H1 (cell line): ENCODE measurements around the gene GNS. TPM values are rescaled to one million over a fixed set of nuclear protein-coding genes. Genes with fewer than 3 reads are reported as not detected.

Source experiments
- CTCF ChIA-PET: fragments of 300-600 bp; sonication (Branson Sonifier 250); formaldehyde crosslinking; loops from one replicate; lab custom pipeline; 2021; ENCODE audit not compliant: partially characterized antibody; lab: Charles Lee
- POLR2A ChIA-PET: fragments of 300-600 bp; sonication (Branson Sonifier 250); formaldehyde crosslinking; loops from one replicate; lab custom pipeline; 2021; ENCODE audit warnings: inconsistent platforms; ENCODE audit not compliant: partially characterized antibody; lab: Charles Lee
- DNase-seq, 2 experiments: peaks; one replicate each; pipeline versions ENCODE4 v3.0.0 to v3.0.0-alpha.2; 2010 to 2022; ENCODE audit warnings: low spot score in 2 of 2, low read depth in 1 of 2, mixed read lengths in 1 of 2
- FAIRE-seq: peaks from 2 replicates; lab custom pipeline; 2011; peaks lifted over from hg19 to GRCh38; lab: Jason Lieb, UNC
- H2AFZ ChIP-seq: 2 replicates; pipeline ENCODE4 v1.8.1; 2012; ENCODE audit warnings: low read length, inconsistent platforms
- H2AK5ac ChIP-seq: 2 replicates; pipeline ENCODE4 v1.6.1; 2013; ENCODE audit warnings: low read depth, low read length
- H2BK120ac ChIP-seq: replicated peaks from 2 replicates; pipeline ENCODE3; 2013; ENCODE audit warnings: low read depth, low read length, inconsistent platforms
- H2BK12ac ChIP-seq: 2 replicates; pipeline ENCODE4 v1.6.1; 2013; ENCODE audit warnings: low read depth, low read length
- H2BK15ac ChIP-seq: 2 replicates; pipeline ENCODE4 v1.6.1; 2013; ENCODE audit warnings: low read length
- H2BK20ac ChIP-seq: 2 replicates; pipeline ENCODE4 v1.6.1; 2013; ENCODE audit warnings: low read length
- H2BK5ac ChIP-seq: 2 replicates; pipeline ENCODE4 v1.6.1; 2013; ENCODE audit warnings: low read depth, low read length
- H3K14ac ChIP-seq: 2 replicates; pipeline ENCODE4 v1.6.1; 2013; ENCODE audit warnings: inconsistent platforms; ENCODE audit not compliant: insufficient read length
- H3K18ac ChIP-seq: 2 replicates; pipeline ENCODE4 v1.6.1; 2013; ENCODE audit warnings: low read length; ENCODE audit errors: extremely low read depth
- H3K23ac ChIP-seq: 2 replicates; pipeline ENCODE4 v1.6.1; 2013; ENCODE audit warnings: inconsistent platforms; ENCODE audit not compliant: insufficient read length
- H3K23me2 ChIP-seq: 2 replicates; pipeline ENCODE4 v1.6.1; 2013; ENCODE audit warnings: low read depth, low read length
- H3K27ac ChIP-seq: 2 replicates; pipeline ENCODE4 v1.6.1; 2011; ENCODE audit warnings: low read depth, low read length, inconsistent platforms
- H3K27me3 ChIP-seq, 4 experiments: replicated peaks in 1 of 4; 1 replicate in 1 of 4; 2 replicates in 3 of 4; pipeline versions ENCODE4 v1.6.1 to v1.8.1; 2011 to 2013; ENCODE audit warnings: low read length in 3 of 4, mild to moderate bottlenecking in 3 of 4, inconsistent platforms in 2 of 4, mixed read lengths in 2 of 4, moderate library complexity in 1 of 4; ENCODE audit not compliant: control insufficient read depth in 3 of 4, insufficient read depth in 3 of 4; ENCODE audit errors: extremely low read depth in 1 of 4
- H3K36me3 ChIP-seq, 4 experiments: 2 replicates each; pipeline versions ENCODE4 v1.6.1 to v1.8.1; 2011 to 2013; ENCODE audit warnings: mild to moderate bottlenecking in 4 of 4, low read length in 3 of 4, moderate library complexity in 2 of 4, control low read depth in 1 of 4, inconsistent platforms in 1 of 4; ENCODE audit not compliant: insufficient read depth in 4 of 4, control insufficient read depth in 2 of 4
- H3K4ac ChIP-seq: replicated peaks from 2 replicates; pipeline ENCODE3; 2013; ENCODE audit warnings: low read length, low read depth, mixed read lengths, inconsistent platforms; ENCODE audit not compliant: insufficient read length
- H3K4me1 ChIP-seq, 4 experiments: replicated peaks in 1 of 4; 1 replicate in 1 of 4; 2 replicates in 3 of 4; pipeline versions ENCODE4 v1.6.1 to v1.8.1; 2011 to 2013; ENCODE audit warnings: low read length in 3 of 4, inconsistent platforms in 2 of 4, mixed read lengths in 1 of 4; ENCODE audit not compliant: insufficient read depth in 4 of 4, control insufficient read depth in 3 of 4
- H3K4me2 ChIP-seq, 2 experiments: 2 replicates each; pipeline versions ENCODE4 v1.6.1 to v1.8.1; 2011 to 2013; ENCODE audit warnings: low read depth in 2 of 2, low read length in 2 of 2, control low read depth in 1 of 2, inconsistent platforms in 1 of 2, mild to moderate bottlenecking in 1 of 2; ENCODE audit not compliant: insufficient read depth in 1 of 2
- H3K4me3 ChIP-seq, 4 experiments: fragments of 200-600, 300-600 bp in 1 of 4; sonication (generic), shearing (Covaris generic), sonication (Bioruptor Twin) in 1 of 4; 2 replicates each; pipeline versions ENCODE4 v1.5.1 to v1.8.1; 2011 to 2016; ENCODE audit warnings: low read length in 4 of 4, low read depth in 3 of 4, control low read depth in 2 of 4, inconsistent platforms in 2 of 4, mild to moderate bottlenecking in 2 of 4, mixed read lengths in 1 of 4, moderate library complexity in 1 of 4; ENCODE audit not compliant: insufficient read depth in 2 of 4; ENCODE audit errors: extremely low read depth in 1 of 4
- H3K56ac ChIP-seq: replicated peaks from 2 replicates; pipeline ENCODE3; 2013; ENCODE audit warnings: low read depth, mild to moderate bottlenecking, mixed read lengths, low read length, inconsistent platforms; ENCODE audit not compliant: insufficient read length
- H3K79me1 ChIP-seq: 2 replicates; pipeline ENCODE4 v1.6.1; 2013; ENCODE audit warnings: low read depth, low read length, control low read depth
- H3K79me2 ChIP-seq, 2 experiments: 2 replicates each; pipeline versions ENCODE4 v1.6.1 to v1.8.1; 2012 to 2013; ENCODE audit warnings: low read length in 2 of 2, mild to moderate bottlenecking in 2 of 2, inconsistent platforms in 1 of 2; ENCODE audit not compliant: insufficient read depth in 2 of 2, control insufficient read depth in 1 of 2
- H3K9ac ChIP-seq, 4 experiments: replicated peaks in 1 of 4; 1 replicate in 1 of 4; 2 replicates in 3 of 4; pipeline versions ENCODE4 v1.6.1 to v1.8.1; 2011 to 2013; ENCODE audit warnings: low read depth in 3 of 4, low read length in 3 of 4, control low read depth in 2 of 4, mild to moderate bottlenecking in 2 of 4, moderate library complexity in 2 of 4, inconsistent platforms in 1 of 4; ENCODE audit errors: extremely low read depth in 1 of 4
- H3K9me3 ChIP-seq, 2 experiments: 2 replicates each; pipeline versions ENCODE4 v1.6.1 to v1.8.1; 2012 to 2013; ENCODE audit warnings: mild to moderate bottlenecking in 2 of 2, moderate library complexity in 2 of 2, control low read depth in 1 of 2, inconsistent platforms in 1 of 2, low read depth in 1 of 2, low read length in 1 of 2, mixed read lengths in 1 of 2; ENCODE audit not compliant: insufficient read depth in 2 of 2
- H4K20me1 ChIP-seq, 2 experiments: replicated peaks in 1 of 2; 2 replicates each; pipeline versions ENCODE3 to v1.8.1; 2011 to 2013; ENCODE audit warnings: inconsistent platforms in 2 of 2, low read length in 2 of 2, mild to moderate bottlenecking in 1 of 2; ENCODE audit not compliant: insufficient read depth in 2 of 2, control insufficient read depth in 1 of 2
- H4K5ac ChIP-seq: 2 replicates; pipeline ENCODE4 v1.6.1; 2013; ENCODE audit warnings: low read length, low read depth, mixed read lengths, inconsistent platforms; ENCODE audit not compliant: insufficient read length
- H4K8ac ChIP-seq: 2 replicates; pipeline ENCODE4 v1.8.0; 2013; ENCODE audit warnings: mild to moderate bottlenecking, moderate library complexity, low read length, inconsistent platforms; ENCODE audit not compliant: insufficient read depth; ENCODE audit errors: extremely low read depth
- H4K91ac ChIP-seq: replicated peaks from 2 replicates; pipeline ENCODE3; 2013; ENCODE audit warnings: low read length, mixed read lengths, inconsistent platforms; ENCODE audit not compliant: insufficient read length
- BACH1 ChIP-seq: IDR thresholded peaks from 2 replicates; pipeline ENCODE4 v1.6.1; 2012; ENCODE audit warnings: low read length, improper control_type of control experiment
- BCL11A ChIP-seq, 2 experiments: IDR thresholded peaks; one replicate each; pipeline ENCODE4 v1.6.1; 2011; ENCODE audit warnings: low read depth in 2 of 2, low read length in 2 of 2, mild to moderate bottlenecking in 2 of 2
- CBX5 ChIP-seq: fragments of 300-800, 300-1000 bp; sonication (generic); IDR thresholded peaks from 2 replicates; pipeline ENCODE4 v1.7.1; 2016; ENCODE audit warnings: antibody characterized with exemption, low read length, low read depth
- EGR1 ChIP-seq: IDR thresholded peaks from 2 replicates; pipeline ENCODE4 v1.6.1; 2011; ENCODE audit warnings: low read depth, low read length, borderline replicate concordance
- EP300 ChIP-seq, 2 experiments: IDR thresholded peaks; 1 replicate in 1 of 2; 2 replicates in 1 of 2; pipeline ENCODE4 v1.6.1; 2011 to 2012; ENCODE audit warnings: low read depth in 2 of 2, low read length in 2 of 2, mild to moderate bottlenecking in 2 of 2, borderline replicate concordance in 1 of 2, inconsistent platforms in 1 of 2, moderate library complexity in 1 of 2
- HDAC2 ChIP-seq, 2 experiments: fragments of 300-600 bp in 1 of 2; sonication (generic) in 1 of 2; IDR thresholded peaks; 2 replicates each; pipeline ENCODE4 v1.6.1; 2011 to 2012; ENCODE audit warnings: low read depth in 2 of 2, low read length in 2 of 2, mild to moderate bottlenecking in 2 of 2, moderate library complexity in 2 of 2, borderline replicate concordance in 1 of 2, inconsistent platforms in 1 of 2
- JUN ChIP-seq: IDR thresholded peaks from 2 replicates; pipeline ENCODE4 v1.6.1; 2011; ENCODE audit warnings: low read depth, mild to moderate bottlenecking, improper control_type of control experiment, low read length
- KDM1A ChIP-seq: fragments of 200-600, 300-600 bp; sonication (generic); IDR thresholded peaks from 2 replicates; pipeline ENCODE4 v1.7.1; 2016; ENCODE audit warnings: mild to moderate bottlenecking, low read length, borderline replicate concordance
- KDM4A ChIP-seq: IDR thresholded peaks from one replicate; pipeline ENCODE4 v1.7.1; 2012; ENCODE audit warnings: low read depth, mild to moderate bottlenecking, moderate library complexity, low read length, inconsistent platforms; ENCODE audit not compliant: severe bottlenecking
- KDM5A ChIP-seq: fragments of 200-600 bp; IDR thresholded peaks from 2 replicates; pipeline ENCODE4 v1.7.1; 2012; ENCODE audit warnings: mild to moderate bottlenecking, low read length, inconsistent platforms, mixed read lengths
- POLR2AphosphoS5 ChIP-seq: IDR thresholded peaks from 2 replicates; pipeline ENCODE4 v1.6.1; 2011; ENCODE audit warnings: low read depth, low read length
- SIRT6 ChIP-seq: IDR thresholded peaks from one replicate; pipeline ENCODE4 v1.7.1; 2012; ENCODE audit warnings: low read length, inconsistent platforms
- SIX5 ChIP-seq: IDR thresholded peaks from 2 replicates; pipeline ENCODE4 v1.6.1; 2011; ENCODE audit warnings: mild to moderate bottlenecking, low read depth, low read length
- SRF ChIP-seq: IDR thresholded peaks from 2 replicates; pipeline ENCODE4 v1.6.1; 2011; ENCODE audit warnings: mild to moderate bottlenecking, low read depth, low read length, moderate library complexity
- TBP ChIP-seq: IDR thresholded peaks from 2 replicates; pipeline ENCODE4 v1.6.1; 2011; ENCODE audit warnings: low read depth, low read length, improper control_type of control experiment
- TCF12 ChIP-seq: IDR thresholded peaks from 2 replicates; pipeline ENCODE4 v1.6.1; 2011; ENCODE audit warnings: low read depth, mild to moderate bottlenecking, low read length
- WGBS, 2 experiments: shearing (Covaris generic) in 1 of 2; methylation state at CpG; one replicate each; pipeline versions ENCODE4 v1.1.6 to v1.1.7; 2013 to 2015; ENCODE audit warnings: low lambda C conversion rate in 2 of 2, mixed read lengths in 2 of 2, inconsistent platforms in 1 of 2, low coverage in 1 of 2, missing lambda C conversion rate in 1 of 2; ENCODE audit not compliant: insufficient replicate concordance in 2 of 2, insufficient coverage in 1 of 2, insufficient read length in 1 of 2; ENCODE audit errors: extremely low coverage in 1 of 2, missing lambda C conversion rate in 1 of 2; 5-methylcytosine and 5-hydroxymethylcytosine counted together
- polyA plus RNA-seq, 7 experiments: library from polyadenylated mRNA; depleted of rRNA in 3 of 7; stranded (reverse) in 5 of 7; unstranded in 2 of 7; fragments of >200 nt in 5 of 7; fragments of 200-250 nt in 2 of 7; gene quantifications; 1 replicate in 5 of 7; 2 replicates in 1 of 7; 4 replicates in 1 of 7; pipeline versions ENCODE4 v1.2.1 to v1.2.3, GENCODE V29; 2011 to 2013; ENCODE audit warnings: missing spikeins in 2 of 7, mixed read lengths in 2 of 7
- total RNA-seq: library from RNA; stranded (reverse); fragmentation: NEBNext Ultra II Directional; extraction: Animal tissue kit (Norgen Biotek cat#: 25700); gene quantifications from 2 replicates; pipeline ENCODE4 v1.2.1, GENCODE V29; 2021

The GNS gene
- total and polyA plus RNA-seq, 2 of the 8 experiments (the other 6 are each of a cell fraction or from before 2014, with no cell fraction given): 16.0 to 28.5 TPM

DNA sequence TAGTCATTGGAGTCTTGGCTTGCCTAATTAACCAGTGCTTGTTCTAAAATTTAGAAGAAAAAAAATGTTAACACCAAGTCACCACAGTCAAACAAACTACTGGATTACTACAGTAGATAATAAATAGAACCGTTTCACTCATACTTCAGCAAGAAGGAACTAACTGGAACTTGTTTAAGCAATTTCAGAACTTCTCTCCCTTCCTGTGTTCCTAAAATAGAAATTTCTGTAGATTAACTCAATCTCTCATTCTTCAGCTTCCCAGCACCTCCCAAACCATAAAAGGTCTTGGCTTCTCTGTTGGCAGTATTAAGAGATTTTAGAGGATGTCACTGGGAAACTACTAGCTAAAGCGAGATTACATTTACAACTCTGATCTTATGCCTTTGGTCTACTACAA is 18.6 kb downstream of the GNS start:
- no peak overlapping the region for H2BK12ac ChIP-seq

More for the DNA sequence above, 18.6 kb downstream of the GNS start:
- no peak overlapping the region for H2BK15ac ChIP-seq
- 93% methylated on average over 2 of the region's 2 CpGs; no CpG with 5 or more reads in 1 of the 2 experiments for WGBS, 2 experiments
- H2BK5ac ChIP-seq: no peak overlapping the region
- no peak overlapping the region for H2AFZ ChIP-seq
- no peak overlapping the region for H4K91ac ChIP-seq
- H2BK20ac ChIP-seq: no peak overlapping the region
- no peaks in the 10 kb centered on the region for H3K23me2 ChIP-seq
- H3K4me3 ChIP-seq: no peak overlapping the region
- H3K27me3 ChIP-seq: no peaks in the 10 kb centered on the region
- H3K27ac ChIP-seq: no peak overlapping the region
- H3K79me2 ChIP-seq: no peaks in the 10 kb centered on the region
- H3K9ac ChIP-seq: no peak overlapping the region
- H3K23ac ChIP-seq: no peak overlapping the region
- peaks cover 12 to 70% (median 42%) of the 10 kb centered on the region in 4 experiments for H3K36me3 ChIP-seq
- H2AK5ac ChIP-seq: no peak overlapping the region
- H3K4me2 ChIP-seq: no peak overlapping the region
- no peak for DNase-seq
- no peaks in the 10 kb centered on the region for H3K79me1 ChIP-seq
- H3K56ac ChIP-seq: no peak overlapping the region
- no peak overlapping the region for H3K4ac ChIP-seq
- H3K14ac ChIP-seq: no peak overlapping the region
- CTCF ChIA-PET: no interaction called here
- POLR2A ChIA-PET: interaction anchor here (1.3 kb wide), 1 partner anchor 10 kb away, joined by 3 read pairs; no protein-coding TSS in a partner anchor
- no peak overlapping the region for H3K18ac ChIP-seq
- no peaks in the 10 kb centered on the region for H3K4me1 ChIP-seq
- no peak overlapping the region for H4K5ac ChIP-seq
- no peak for TF ChIP-seq KDM4A
- no peak for TF ChIP-seq KDM5A
- no peak for TF ChIP-seq SRF
- no peak for TF ChIP-seq CBX5
- no peak for TF ChIP-seq TCF12
- TF ChIP-seq BCL11A (IDR thresholded peaks at IDR 0.05; ENCODE audit: low read depth in 2 of 2, low read length in 2 of 2): no peak
- no peak for TF ChIP-seq JUN
- TF ChIP-seq BACH1: no peak
- no peak for TF ChIP-seq EGR1
- TF ChIP-seq TBP: no peak
- no peak for TF ChIP-seq SIRT6
- no peak for TF ChIP-seq KDM1A
- no peak for TF ChIP-seq HDAC2 (IDR thresholded peaks at IDR 0.05; ENCODE audit: borderline replicate concordance in 1 of 2, low read depth in 2 of 2, low read length in 2 of 2)
- TF ChIP-seq SIX5: no peak
- no peak for TF ChIP-seq POLR2AphosphoS5
- TF ChIP-seq EP300 (IDR thresholded peaks at IDR 0.05; ENCODE audit: borderline replicate concordance in 1 of 2, low read depth in 2 of 2, low read length in 2 of 2): no peak
- TF ChIP-seq, all 59 proteins: peak for 0
- FAIRE-seq: no peak
- Histone ChIP-seq H4K8ac (no peak overlapping the region), H4K20me1 (no peaks in the 10 kb centered on the region), H3K9me3 (no peaks in the 10 kb centered on the region), H2BK120ac (no peak overlapping the region)
